ENCODE data around the gene PNMA6E. TPM values are rescaled to one million over a fixed set of nuclear protein-coding genes. Genes with fewer than 3 reads are reported as not detected.
"Not testable (repeated sequence)": the region's sequence is repeated elsewhere in the genome, so short reads cannot be mapped to it uniquely, and the experiment has no call there.

Gene PNMA6E
- total RNA-seq, 1 experiment from 2014 or later, result not detected

DNA sequence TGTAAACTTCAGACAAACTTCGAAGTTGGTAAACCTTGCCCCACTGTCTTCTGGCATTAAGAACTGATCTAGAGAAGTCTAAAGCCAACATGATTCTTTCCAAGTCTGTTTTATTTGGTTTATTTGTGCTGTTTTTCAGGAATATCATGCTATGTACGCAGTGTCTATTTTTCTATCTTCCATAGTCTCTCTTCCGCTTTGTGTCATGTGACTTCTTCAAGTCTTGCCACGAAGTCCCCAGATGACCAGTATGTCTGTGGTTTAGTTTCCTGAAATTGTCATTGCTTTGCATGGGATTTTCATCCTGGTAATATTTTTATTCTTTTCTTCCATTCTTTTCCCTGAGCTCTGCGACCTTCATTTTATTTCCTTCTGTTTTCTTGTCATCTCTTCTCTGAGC lies 15.1 kb downstream of the PNMA6E start:
- Mint-ChIP-seq H3K27ac (ENCODE audit: unreplicated experiment) (no peak overlapping the region), H3K4me1 (ENCODE audit: low read depth, unreplicated experiment) (no peaks in the 10 kb centered on the region), H3K4me3 (ENCODE audit: unreplicated experiment) (no peak overlapping the region), H3K36me3 (ENCODE audit: insufficient read depth, unreplicated experiment) (no peaks in the 10 kb centered on the region), H3K9me3 (ENCODE audit: unreplicated experiment) (no peaks in the 10 kb centered on the region), H3K27me3 (ENCODE audit: insufficient read depth, unreplicated experiment) (peaks cover 7% of the 10 kb centered on the region)
- no TSS peak for BruUV-seq (replicated peaks)
- H3K9me3 ChIP-seq, result no peaks in the 10 kb centered on the region
- ChIA-PET POLR2A (no interaction called here), CTCF (no interaction called here)
- TF ChIP-seq, protein P1, sequence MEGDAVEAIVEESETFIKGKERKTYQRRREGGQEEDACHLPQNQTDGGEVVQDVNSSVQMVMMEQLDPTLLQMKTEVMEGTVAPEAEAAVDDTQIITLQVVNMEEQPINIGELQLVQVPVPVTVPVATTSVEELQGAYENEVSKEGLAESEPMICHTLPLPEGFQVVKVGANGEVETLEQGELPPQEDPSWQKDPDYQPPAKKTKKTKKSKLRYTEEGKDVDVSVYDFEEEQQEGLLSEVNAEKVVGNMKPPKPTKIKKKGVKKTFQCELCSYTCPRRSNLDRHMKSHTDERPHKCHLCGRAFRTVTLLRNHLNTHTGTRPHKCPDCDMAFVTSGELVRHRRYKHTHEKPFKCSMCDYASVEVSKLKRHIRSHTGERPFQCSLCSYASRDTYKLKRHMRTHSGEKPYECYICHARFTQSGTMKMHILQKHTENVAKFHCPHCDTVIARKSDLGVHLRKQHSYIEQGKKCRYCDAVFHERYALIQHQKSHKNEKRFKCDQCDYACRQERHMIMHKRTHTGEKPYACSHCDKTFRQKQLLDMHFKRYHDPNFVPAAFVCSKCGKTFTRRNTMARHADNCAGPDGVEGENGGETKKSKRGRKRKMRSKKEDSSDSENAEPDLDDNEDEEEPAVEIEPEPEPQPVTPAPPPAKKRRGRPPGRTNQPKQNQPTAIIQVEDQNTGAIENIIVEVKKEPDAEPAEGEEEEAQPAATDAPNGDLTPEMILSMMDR (IDR thresholded peaks at IDR 0.05; ENCODE audit: insufficient read depth in 1 of 2, low read depth in 1 of 2, low read length in 1 of 2, severe bottlenecking in 1 of 2, unreplicated experiment in 1 of 2), result no peak
- no peak for DNase-seq
- H3K27me3 ChIP-seq (replicated peaks; ENCODE audit: control insufficient read depth, insufficient read depth, low read length), result no peaks in the 10 kb centered on the region
- intact Hi-C loops (cut with micrococcal nuclease; ENCODE audit: unreplicated experiment), result no loop called here
- H3K4me3 ChIP-seq (ENCODE audit: low read depth, low read length), result no peak overlapping the region
- H3K4me1 ChIP-seq, result no peaks in the 10 kb centered on the region
- no peaks in the 10 kb centered on the region for H3K36me3 ChIP-seq (ENCODE audit: control insufficient read depth, insufficient read depth, low read length)

- H3K9me3 Mint-ChIP-seq (ENCODE audit: unreplicated experiment); H3K36me3 Mint-ChIP-seq (ENCODE audit: insufficient read depth, unreplicated experiment); H3K4me3 Mint-ChIP-seq (ENCODE audit: unreplicated experiment); intact Hi-C loops (cut with micrococcal nuclease; ENCODE audit: unreplicated experiment); H3K27me3 Mint-ChIP-seq (ENCODE audit: insufficient read depth, unreplicated experiment); H3K27me3 ChIP-seq (replicated peaks; ENCODE audit: control insufficient read depth, insufficient read depth, low read length); DNase-seq; H3K27ac Mint-ChIP-seq (ENCODE audit: unreplicated experiment); POLR2A ChIA-PET; H3K36me3 ChIP-seq (ENCODE audit: control insufficient read depth, insufficient read depth, low read length); BruUV-seq (replicated peaks); H3K4me3 ChIP-seq (ENCODE audit: low read depth, low read length); H3K4me1 Mint-ChIP-seq (ENCODE audit: low read depth, unreplicated experiment); H3K4me1 ChIP-seq; H3K9me3 ChIP-seq; CTCF ChIA-PET: not testable (repeated sequence)
Observed at GRCh38 chrX:153384973-153385372, 16.2 kb downstream of the PNMA6E start.

DNA sequence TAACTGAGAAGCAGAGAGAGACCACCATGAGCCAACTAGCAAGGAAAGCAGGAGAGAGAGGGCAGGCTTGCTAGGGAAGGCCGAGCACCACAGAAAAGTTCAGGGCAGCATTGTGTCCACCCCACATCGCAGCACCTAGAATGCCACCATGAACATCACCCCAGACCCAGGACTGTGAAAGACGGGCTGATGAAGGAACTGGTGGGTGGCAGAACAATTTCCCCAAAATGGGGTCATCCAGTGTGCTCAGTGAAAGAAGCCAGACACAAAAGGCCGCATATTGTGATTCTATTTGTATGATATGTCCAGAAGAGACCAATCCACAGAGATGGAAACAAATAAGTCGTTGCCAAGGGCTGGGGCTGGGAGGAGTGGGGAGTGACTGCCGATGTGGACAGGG lies 16.8 kb downstream of the PNMA6E start:
- BruUV-seq (replicated peaks), result no TSS peak
- ChIA-PET POLR2A (no interaction called here), CTCF (no interaction called here)
- Histone ChIP-seq H3K9me3 (no peaks in the 10 kb centered on the region), H3K36me3 (ENCODE audit: control insufficient read depth, insufficient read depth, low read length) (no peaks in the 10 kb centered on the region), H3K4me1 (no peaks in the 10 kb centered on the region), H3K4me3 (ENCODE audit: low read depth, low read length) (no peak overlapping the region), H3K27me3 (replicated peaks; ENCODE audit: control insufficient read depth, insufficient read depth, low read length) (no peaks in the 10 kb centered on the region)
- peaks cover 7% of the 10 kb centered on the region for H3K27me3 Mint-ChIP-seq (ENCODE audit: insufficient read depth, unreplicated experiment)
- intact Hi-C loops (cut with micrococcal nuclease; ENCODE audit: unreplicated experiment), result no loop called here
- no peak overlapping the region for H3K27ac Mint-ChIP-seq (ENCODE audit: unreplicated experiment)
- H3K36me3 Mint-ChIP-seq (ENCODE audit: insufficient read depth, unreplicated experiment), result no peaks in the 10 kb centered on the region
- no peaks in the 10 kb centered on the region for H3K9me3 Mint-ChIP-seq (ENCODE audit: unreplicated experiment)
- H3K4me1 Mint-ChIP-seq (ENCODE audit: low read depth, unreplicated experiment), result no peaks in the 10 kb centered on the region
- no peak for DNase-seq
- no peak overlapping the region for H3K4me3 Mint-ChIP-seq (ENCODE audit: unreplicated experiment)
- TF ChIP-seq, protein P1 (IDR thresholded peaks at IDR 0.05; ENCODE audit: insufficient read depth in 1 of 2, low read depth in 1 of 2, low read length in 1 of 2, severe bottlenecking in 1 of 2, unreplicated experiment in 1 of 2), result no peak

Data from Caco-2 (cell line).